GM12878 (cell line): ENCODE data around the gene PDZRN4. TPM values are rescaled to one million over a fixed set of nuclear protein-coding genes. Genes with fewer than 3 reads are reported as not detected.

ENCODE experiments used
- ATAC-seq: fragments of 200-7000 bp; cut with Tn5 transposase; 3 replicates; pipeline ENCODE4 v1.9.1; 2020; ENCODE audit warnings: mild to moderate bottlenecking, moderate library complexity
- BruUV-seq: library from RNA; stranded (reverse); fragments of 400-500 nt; replicated peaks from 2 replicates; lab custom pipeline; 2021; lab: Mats Ljungman, UMichigan
- CTCF ChIA-PET: fragments of 300-600 bp; sonication (Branson Sonifier 250); formaldehyde crosslinking; extraction: SDS; loops from one replicate; lab custom pipeline; 2021; ENCODE audit warnings: inconsistent platforms; lab: Yijun Ruan, JAX
- POLR2A ChIA-PET: fragments of 350-600 bp; formaldehyde crosslinking; extraction: SDS; loops from one replicate; lab custom pipeline; 2021; ENCODE audit warnings: inconsistent platforms; lab: Charles Lee
- RAD21 ChIA-PET: fragments of 300-600 bp; sonication (Branson Sonifier 250); formaldehyde crosslinking; loops from one replicate; lab custom pipeline; 2023; ENCODE audit warnings: antibody characterized with exemption; ENCODE audit not compliant: unreplicated experiment; lab: Charles Lee
- SMC1A ChIA-PET: fragments of 300-600 bp; sonication (Branson Sonifier 250); formaldehyde crosslinking; loops from one replicate; lab custom pipeline; 2023; ENCODE audit not compliant: unreplicated experiment, uncharacterized antibody; lab: Charles Lee
- DNase-seq: peaks from one replicate; pipeline ENCODE4 v3.0.0-alpha.2; 2011; ENCODE audit warnings: low read depth, low spot score
- FAIRE-seq: peaks from 3 replicates; lab custom pipeline; 2011; peaks lifted over from hg19 to GRCh38; lab: Jason Lieb, UNC
- H2AFZ ChIP-seq: 2 replicates; pipeline ENCODE4 v1.6.0; 2011; ENCODE audit warnings: low read depth, low read length, control low read depth; ENCODE audit not compliant: control insufficient read depth
- H3K27ac ChIP-seq: 2 replicates; pipeline ENCODE4 v1.5.1; 2011; ENCODE audit warnings: control low read depth; ENCODE audit not compliant: control insufficient read depth, insufficient read depth
- H3K27me3 ChIP-seq, 2 experiments: replicated peaks in 1 of 2; 2 replicates each; pipeline versions ENCODE4 v1.6.0 to v1.6.1; 2011; ENCODE audit warnings: low read length in 1 of 2; ENCODE audit not compliant: control insufficient read depth in 2 of 2, insufficient read depth in 2 of 2
- H3K36me3 ChIP-seq, 2 experiments: 2 replicates each; pipeline ENCODE4 v1.5.1; 2011; ENCODE audit warnings: low read length in 1 of 2; ENCODE audit not compliant: control insufficient read depth in 2 of 2, insufficient read depth in 2 of 2
- H3K4me1 ChIP-seq: 2 replicates; pipeline ENCODE4 v1.6.1; 2011; ENCODE audit warnings: mild to moderate bottlenecking, low read length, moderate library complexity, mixed read lengths; ENCODE audit not compliant: control insufficient read depth, insufficient read depth
- H3K4me2 ChIP-seq: 2 replicates; pipeline ENCODE4 v1.6.0; 2011; ENCODE audit warnings: control low read depth; ENCODE audit not compliant: control insufficient read depth, insufficient read depth
- H3K4me3 ChIP-seq: fragments of 200-600 bp; sonication (generic); 2 replicates; pipeline ENCODE4 v1.5.1; 2016
- H3K79me2 ChIP-seq: 2 replicates; pipeline ENCODE4 v1.6.0; 2011; ENCODE audit warnings: low read length; ENCODE audit not compliant: control insufficient read depth, insufficient read depth
- H3K9ac ChIP-seq: 2 replicates; pipeline ENCODE4 v1.8.0; 2011; ENCODE audit warnings: low read length, control low read depth, mixed read lengths; ENCODE audit not compliant: control insufficient read depth, insufficient read depth
- H3K9me3 ChIP-seq: replicated peaks from 3 replicates; pipeline ENCODE4 v1.5.1; 2011; ENCODE audit warnings: mild to moderate bottlenecking, low read length; ENCODE audit not compliant: control insufficient read depth, insufficient read depth
- H4K20me1 ChIP-seq: 2 replicates; pipeline ENCODE4 v1.6.0; 2011; ENCODE audit not compliant: control insufficient read depth, insufficient read depth
- CHD1 ChIP-seq: IDR thresholded peaks from 2 replicates; pipeline ENCODE4 v1.6.1; 2012; ENCODE audit warnings: low read depth, low read length, improper control_type of control experiment
- CHD4 ChIP-seq: fragments of 200-600 bp; sonication (generic); IDR thresholded peaks from 2 replicates; pipeline ENCODE4 v1.6.1; 2016; ENCODE audit warnings: mild to moderate bottlenecking
- ETV6 ChIP-seq, 2 experiments: fragments of 450-650 bp in 1 of 2; IDR thresholded peaks in 1 of 2; conservative IDR thresholded peaks in 1 of 2; 2 replicates each; pipeline ENCODE4 v1.6.1; 2014; ENCODE audit warnings: antibody characterized with exemption in 1 of 2, borderline replicate concordance in 1 of 2, low read depth in 1 of 2, mild to moderate bottlenecking in 1 of 2, moderate library complexity in 1 of 2
- NRF1 ChIP-seq: conservative IDR thresholded peaks from 2 replicates; pipeline ENCODE4 v1.6.1; 2011; ENCODE audit warnings: mild to moderate bottlenecking, low read depth, low read length, improper control_type of control experiment
- POLR2AphosphoS2 ChIP-seq: IDR thresholded peaks from 2 replicates; pipeline ENCODE4 v1.6.1; 2011; ENCODE audit warnings: low read depth, mild to moderate bottlenecking, low read length, improper control_type of control experiment, moderate library complexity
- SKIL ChIP-seq: fragments of 450-650 bp; IDR thresholded peaks from 2 replicates; pipeline ENCODE4 v1.6.1; 2017; ENCODE audit warnings: mild to moderate bottlenecking, low read depth, inconsistent platforms; ENCODE audit not compliant: poor library complexity, severe bottlenecking
- USF1 ChIP-seq: IDR thresholded peaks from 2 replicates; pipeline ENCODE4 v1.6.1; 2011; ENCODE audit warnings: borderline replicate concordance, low read depth, mild to moderate bottlenecking, moderate library complexity, mixed read lengths, low read length; ENCODE audit not compliant: insufficient read depth; ENCODE audit errors: extremely low read length
- WGBS: methylation state at CpG from one replicate; pipeline ENCODE4 v1.1.6; 2016; ENCODE audit warnings: low lambda C conversion rate; ENCODE audit not compliant: insufficient replicate concordance, insufficient coverage; ENCODE audit errors: missing lambda C conversion rate; 5-methylcytosine and 5-hydroxymethylcytosine counted together
- in situ Hi-C: fragments of 300-500 bp; cut with MboI; formaldehyde crosslinking; loops from 9 replicates; pipeline ENCODE4 v1.14.3; 2018; ENCODE audit warnings: mixed read lengths
- intact Hi-C: fragments of 100-400 bp; cut with micrococcal nuclease; formaldehyde crosslinking; loops from one replicate; pipeline ENCODE4 v1.14.2; 2022; ENCODE audit not compliant: unreplicated experiment
- polyA plus RNA-seq, 11 experiments: library from polyadenylated mRNA; depleted of rRNA in 4 of 11; unstranded in 6 of 11; stranded (reverse) in 5 of 11; fragments of >200 nt; fragmentation: Nextera tagmentation in 4 of 11; fragmentation: Illumina TruSeq in 1 of 11; extraction: Ambion mirVana in 4 of 11; extraction: Trizol in 1 of 11; gene quantifications; 1 replicate in 1 of 11; 2 replicates in 10 of 11; pipeline versions ENCODE4 v1.2.1 to v1.2.3, GENCODE V29; 2011 to 2016; ENCODE audit warnings: inconsistent platforms in 2 of 11, missing spikeins in 2 of 11, low read depth in 1 of 11
- total RNA-seq, 4 experiments: library from RNA; depleted of rRNA in 3 of 4; stranded (reverse); fragments of >200 nt in 3 of 4; fragmentation: Illumina TruSeq in 1 of 4; extraction: Trizol in 1 of 4; gene quantifications; 2 replicates each; pipeline versions ENCODE4 v1.2.1 to v1.2.3, GENCODE V29; 2013 to 2021

The PDZRN4 gene
- total and polyA plus RNA-seq, 10 of the 15 experiments (the other 5 are each of a cell fraction or from before 2014, with no cell fraction given), result 0.03 TPM; not detected in 9

- SMC1A ChIA-PET, result interaction anchor here (1.4 kb wide), 1 partner anchor 497 kb away, joined by 3 read pairs; no protein-coding TSS in a partner anchor
- BruUV-seq, result no TSS peak
- ATAC-seq, result no peak
- WGBS, result 3% methylated on average over 2 of the region's 2 CpGs
- no peak for TF ChIP-seq CHD4
- TF ChIP-seq USF1, result no peak
- TF ChIP-seq SKIL, result no peak
- Histone ChIP-seq H4K20me1 (no peaks in the 10 kb centered on the region), H3K36me3 (no peaks in the 10 kb centered on the region), H3K9ac (no peak overlapping the region), H3K4me2 (no peak overlapping the region), H3K27ac (no peak overlapping the region), H3K4me3 (no peak overlapping the region), H3K27me3 (no peaks in the 10 kb centered on the region), H3K79me2 (no peaks in the 10 kb centered on the region), H3K9me3 (no peaks in the 10 kb centered on the region), H3K4me1 (no peaks in the 10 kb centered on the region), H2AFZ (no peak overlapping the region)
- CTCF ChIA-PET, result no interaction called here
- RAD21 ChIA-PET, result no interaction called here
- intact Hi-C loops, result no loop called here
- no peak for FAIRE-seq
- DNase-seq, result no peak
- POLR2A ChIA-PET, result no interaction called here
- in situ Hi-C loops, result no loop called here
Measured at GRCh38 chr12:41439801-41440200, 251.7 kb downstream of the PDZRN4 start.

GRCh38 chr12:41441180-41441579, 253.1 kb downstream of the PDZRN4 start:
- no peaks in the 10 kb centered on the region for H3K27me3 ChIP-seq
- H3K4me1 ChIP-seq, result no peaks in the 10 kb centered on the region
- no peaks in the 10 kb centered on the region for H3K79me2 ChIP-seq
- CTCF ChIA-PET, result interaction anchor here (0.7 to 1.0 kb wide), 3 partner anchors 9 to 582 kb away, joined by 3 read pairs; no protein-coding TSS in a partner anchor
- H2AFZ ChIP-seq, result no peak overlapping the region
- SMC1A ChIA-PET, result no interaction called here
- intact Hi-C loops, result no loop called here
- DNase-seq (no peak), FAIRE-seq (no peak), ATAC-seq (no peak)
- no peaks in the 10 kb centered on the region for H3K9me3 ChIP-seq
- no peak overlapping the region for H3K4me3 ChIP-seq
- TF ChIP-seq ETV6 (conservative IDR thresholded peaks at IDR 0.05 in 1 of 2, IDR thresholded peaks at IDR 0.05 in 1 of 2; ENCODE audit: borderline replicate concordance in 1 of 2, low read depth in 1 of 2) (no peak), POLR2AphosphoS2 (no peak), CHD1 (no peak), NRF1 (no peak)
- no peak overlapping the region for H3K27ac ChIP-seq
- no peak overlapping the region for H3K9ac ChIP-seq
- BruUV-seq, result no TSS peak
- no peak overlapping the region for H3K4me2 ChIP-seq
- no peaks in the 10 kb centered on the region for H4K20me1 ChIP-seq
- no peaks in the 10 kb centered on the region for H3K36me3 ChIP-seq
- in situ Hi-C loops, result no loop called here
- RAD21 ChIA-PET, result no interaction called here
- POLR2A ChIA-PET, result interaction anchor here (0.8 kb wide), 1 partner anchor 9 kb away, joined by 3 read pairs; no protein-coding TSS in a partner anchor
